HG03064 (cell line): ENCODE data around the gene WDR47.
"Not testable (repeated sequence)": the region's sequence is repeated elsewhere in the genome, so short reads cannot be mapped to it uniquely, and the experiment has no call there.

ENCODE experiments used
- ATAC-seq: cut with Tn5 transposase; IDR thresholded peaks from one replicate; pipeline ENCODE4 v1.9.1; 2021; ENCODE audit warnings: low read depth; ENCODE audit not compliant: unreplicated experiment

WDR47 gene

GRCh38 chr1:109056064-109056463, 14.2 kb upstream of the WDR47 start:
- no peak for ATAC-seq

DNA sequence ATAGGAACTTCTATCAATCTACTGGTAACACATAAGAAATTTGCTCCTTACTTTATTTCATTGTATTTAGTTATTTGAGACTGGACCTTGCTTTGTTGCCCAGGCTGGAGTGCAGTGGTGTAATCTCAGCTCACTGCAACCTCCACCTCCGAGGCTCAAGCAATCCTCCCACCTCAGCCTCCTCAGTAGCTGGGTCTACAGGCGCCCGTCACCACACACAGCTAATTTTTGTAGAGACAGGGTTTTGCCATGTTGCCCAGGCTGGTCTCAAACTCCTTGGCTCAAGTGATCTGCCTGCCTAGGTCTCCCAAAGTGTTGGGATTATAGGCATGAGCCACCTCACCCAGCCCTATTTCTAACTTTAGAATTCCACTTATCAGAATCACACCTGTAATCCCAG, 10.2 kb upstream of the WDR47 start:
- ATAC-seq = not testable (repeated sequence)

GRCh38 chr1:109050228-109050995, 8.5 kb upstream of the WDR47 start:
- ATAC-seq = no peak

GRCh38 chr1:109048335-109048734, 6.4 kb upstream of the WDR47 start:
- ATAC-seq = no peak

DNA sequence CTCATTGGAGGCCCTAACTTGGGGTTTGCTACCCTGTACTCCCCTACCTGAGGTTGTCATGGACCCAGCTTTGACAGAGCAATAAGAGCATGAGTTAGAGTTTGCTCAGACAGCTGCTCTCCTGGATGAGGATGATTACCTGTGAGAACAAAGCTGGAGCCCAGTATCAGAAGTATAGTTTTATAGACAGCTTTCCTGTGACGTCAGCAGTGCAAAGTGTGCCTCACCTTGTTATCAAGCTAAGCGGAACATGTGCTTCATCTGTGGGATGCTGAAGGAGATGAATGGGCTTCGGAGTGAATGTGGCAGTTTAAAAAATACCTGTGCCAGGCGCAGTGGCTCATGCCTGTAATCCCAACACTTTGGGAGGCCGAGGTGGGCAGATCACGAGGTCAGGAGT, 5.4 kb upstream of the WDR47 start:
- ATAC-seq = no peak

DNA sequence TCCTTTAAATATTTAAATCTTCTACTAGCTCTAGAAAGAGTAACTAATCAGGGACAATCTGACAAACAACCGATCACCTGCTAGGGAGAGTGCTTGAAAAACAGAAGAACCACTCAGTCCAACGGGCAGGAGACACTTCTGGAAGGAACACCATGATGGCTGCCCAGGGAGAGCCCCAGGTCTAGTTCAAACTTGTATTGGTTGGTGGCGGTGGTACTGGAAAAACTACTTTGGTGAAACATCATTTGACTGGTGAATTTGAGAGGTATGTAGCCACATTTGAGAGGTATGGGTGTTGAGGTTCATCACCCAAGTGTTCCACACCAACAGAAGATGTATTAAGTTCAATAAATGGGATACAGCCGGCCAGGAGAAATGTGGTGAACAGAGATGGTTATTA, 4.8 kb upstream of the WDR47 start:
- ATAC-seq = no peak

GRCh38 chr1:109045595-109045994, 3.7 kb upstream of the WDR47 start:
- ATAC-seq = no peak

DNA sequence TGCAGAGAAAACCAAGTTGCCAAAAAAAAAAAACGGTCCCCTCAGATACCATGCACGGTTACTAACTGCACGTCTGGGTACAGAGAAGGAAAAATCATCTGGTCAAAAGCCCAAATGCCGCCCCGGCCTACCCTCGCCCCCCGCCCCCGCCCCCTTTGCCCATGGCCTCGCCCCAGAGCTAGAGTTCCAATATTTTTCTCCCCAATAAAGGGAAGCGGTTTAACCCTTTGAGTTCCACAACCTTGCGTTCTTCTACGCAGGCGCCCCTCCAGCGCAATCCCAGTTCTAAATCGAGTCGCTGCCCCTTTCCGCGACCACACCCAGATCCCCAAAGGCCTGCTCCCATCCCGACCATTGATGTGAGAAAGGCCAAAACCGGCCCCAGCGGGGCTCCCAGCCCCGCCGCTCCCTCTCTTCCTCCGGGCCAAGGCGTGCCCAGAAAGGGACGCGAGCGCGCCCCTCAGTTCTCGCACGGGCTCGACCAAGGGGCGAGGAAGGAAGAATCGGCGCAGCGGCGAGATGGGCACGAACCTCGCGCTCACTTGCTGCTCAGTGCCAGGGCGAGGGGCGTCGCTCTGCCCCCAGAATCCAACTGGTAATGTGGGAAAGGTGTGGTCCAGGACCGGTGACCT, 797 bp downstream of the WDR47 start:
- ATAC-seq = peak; percentile 25

GRCh38 chr1:109040627-109040988, 1.3 kb downstream of the WDR47 start:
- ATAC-seq = no peak

DNA sequence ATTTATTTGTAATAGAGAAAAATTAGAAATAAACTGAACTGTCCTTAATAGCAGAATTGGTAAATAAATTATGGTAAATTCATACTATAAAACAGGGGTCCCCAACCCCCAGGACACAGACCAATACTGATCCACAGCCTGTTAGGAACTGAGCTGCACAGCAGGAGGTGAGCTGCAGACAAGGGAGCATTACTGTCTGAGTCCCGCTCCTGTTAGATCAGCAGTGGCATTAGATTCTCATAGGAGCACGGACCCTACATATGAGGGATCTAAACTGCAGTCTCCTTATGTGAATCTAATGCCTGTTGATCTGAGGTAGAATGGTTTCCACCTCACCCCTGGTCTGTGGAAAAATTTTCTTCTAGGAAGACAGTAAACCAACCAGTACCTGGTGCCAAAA, 7.5 kb downstream of the WDR47 start:
- ATAC-seq = no peak

DNA sequence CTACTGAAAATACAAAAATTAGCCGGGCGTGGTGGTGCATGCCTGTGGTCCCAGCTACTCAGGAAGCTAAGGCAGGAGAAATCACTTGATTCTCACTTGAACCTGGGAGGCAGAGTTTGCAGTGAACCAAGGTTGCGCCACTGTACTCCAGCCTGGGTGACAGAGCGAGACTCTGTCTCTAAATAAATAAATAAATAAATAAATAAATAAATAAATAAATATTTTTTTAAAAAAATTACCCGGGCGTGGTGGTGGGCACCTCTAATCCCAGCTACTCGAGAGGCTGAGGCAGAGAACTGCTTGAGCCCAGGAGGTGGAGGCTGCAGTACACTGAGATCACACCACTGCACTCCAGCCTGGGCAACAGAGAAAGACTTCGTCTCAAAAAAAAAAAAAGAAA, 12.4 kb downstream of the WDR47 start:
- not testable (repeated sequence) for ATAC-seq

GRCh38 chr1:109027841-109028240, 14.1 kb downstream of the WDR47 start:
- ATAC-seq = no peak

DNA sequence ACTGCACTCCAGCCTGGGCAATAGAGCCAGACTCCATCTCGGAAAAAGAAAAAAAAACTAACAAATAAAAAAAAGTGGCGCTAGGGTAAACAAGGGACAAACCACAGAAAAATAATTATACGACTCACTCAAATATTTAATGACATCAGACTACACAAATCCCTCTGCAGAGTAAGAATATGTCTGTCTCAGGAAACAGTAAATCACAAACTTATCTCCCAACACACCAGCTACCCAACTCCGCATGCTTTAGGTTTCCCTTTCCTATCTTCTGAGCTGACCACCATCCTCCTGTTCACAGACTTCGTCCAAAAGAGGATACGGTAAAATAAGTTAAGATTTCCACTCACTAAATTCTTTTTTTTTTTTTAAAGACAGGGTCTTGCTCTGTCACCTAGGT, 16.2 kb downstream of the WDR47 start:
- no peak for ATAC-seq

DNA sequence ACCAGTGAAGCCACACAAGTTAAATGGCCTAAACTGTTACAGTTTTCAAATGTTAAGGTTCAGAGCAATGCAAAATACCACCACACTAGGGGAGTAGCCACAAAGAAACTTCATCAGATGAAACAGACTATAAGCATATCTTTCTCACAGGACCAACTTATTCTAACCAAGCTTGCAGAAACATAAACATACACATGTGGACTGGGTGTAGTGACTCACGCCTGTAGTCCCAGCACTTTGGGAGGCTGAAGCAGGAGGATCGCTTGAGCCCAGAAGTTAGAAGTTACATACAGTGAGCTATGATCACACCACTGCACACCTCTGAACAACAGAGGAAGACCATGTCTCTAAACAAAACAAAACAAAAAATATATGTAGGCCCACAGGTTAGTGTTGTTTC, 17.3 kb downstream of the WDR47 start:
- ATAC-seq = no peak

DNA sequence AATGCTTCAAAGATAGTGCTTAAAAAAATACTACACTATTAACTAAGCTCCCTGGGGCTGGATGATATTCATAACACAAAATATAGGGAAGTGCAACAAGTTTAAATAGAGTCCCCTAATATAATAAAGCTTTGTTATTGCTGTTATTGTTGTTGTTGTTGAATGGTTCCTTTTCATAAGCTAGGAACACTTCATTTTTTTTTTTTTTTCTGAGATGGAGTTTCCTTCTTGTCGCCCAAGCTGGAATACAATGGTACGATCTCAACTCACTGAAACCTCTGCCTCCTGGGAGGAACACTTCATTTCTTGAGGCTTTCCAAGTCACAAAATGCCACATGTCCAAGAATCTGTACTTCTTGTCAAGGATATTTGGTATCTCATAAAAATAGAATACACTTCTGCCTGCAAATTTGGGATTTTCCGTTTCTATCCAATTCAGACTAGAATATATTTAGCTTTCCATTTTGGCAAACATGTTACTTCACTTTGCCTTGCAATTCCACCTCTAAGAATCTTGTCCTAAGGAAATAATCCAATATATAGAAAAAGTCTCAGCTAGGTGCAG, 21.1 kb downstream of the WDR47 start:
- no peak for ATAC-seq

- not testable (repeated sequence) for ATAC-seq
These were observed 24.2 kb downstream of the WDR47 start for GRCh38 chr1:109017719-109018118.

DNA sequence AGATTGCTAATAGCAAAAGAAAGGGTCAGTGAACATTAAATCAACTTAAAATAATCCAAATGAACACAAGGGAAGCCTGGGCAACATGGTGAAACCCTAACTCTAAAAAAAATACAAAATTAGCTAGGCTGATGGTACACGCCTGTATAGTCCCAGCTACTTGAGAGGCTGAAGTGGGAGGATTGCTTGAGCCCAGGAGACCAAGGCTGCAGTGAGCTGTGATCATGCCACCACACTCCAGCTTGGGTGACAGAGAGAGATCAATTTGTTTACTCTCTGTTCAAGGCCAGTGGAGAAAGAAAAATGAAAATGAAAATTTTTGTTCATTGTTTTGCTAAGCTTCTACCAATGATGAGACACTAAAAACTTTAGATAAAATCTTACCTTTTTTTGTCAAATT, 24.8 kb downstream of the WDR47 start:
- ATAC-seq = no peak

DNA sequence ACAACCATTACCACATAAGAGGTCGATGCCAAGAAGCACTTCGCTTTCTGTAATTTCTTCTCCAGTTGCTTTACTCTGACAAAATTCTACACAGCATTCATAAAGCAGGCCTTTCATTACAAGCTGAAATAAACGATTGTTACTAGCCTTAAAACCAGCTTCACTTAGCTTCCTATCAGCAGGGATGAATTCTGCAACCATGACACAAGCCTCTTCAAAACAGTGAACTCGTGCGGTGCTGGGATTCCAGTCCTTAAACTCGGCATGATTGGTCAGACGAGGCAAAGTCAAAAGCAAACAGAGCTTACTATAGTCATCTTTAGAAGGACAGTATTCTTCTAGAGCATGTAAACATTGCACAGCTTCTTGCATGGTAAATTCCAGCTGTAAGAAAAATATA, 30.6 kb downstream of the WDR47 start:
- ATAC-seq = no peak

GRCh38 chr1:108996622-108997021, 45.3 kb downstream of the WDR47 start:
- ATAC-seq = not testable (repeated sequence)

- ATAC-seq = no peak
These were observed 58.8 kb downstream of the WDR47 start for GRCh38 chr1:108983114-108983513.

GRCh38 chr1:108976658-108977057, 65.2 kb downstream of the WDR47 start:
- no peak for ATAC-seq

- no peak for ATAC-seq
These were observed 69.0 kb downstream of the WDR47 start for GRCh38 chr1:108972951-108973350.
